ENCODE data around the gene SUGT1.

GRCh38 chr13:52652980-52653303 is 306 bp downstream of the SUGT1 start:
- TF ChIP-seq CTCF (IDR thresholded peaks at IDR 0.05), result peak in 5 of 12 donors; percentile 2 to 36 (median 20)
- TF ChIP-seq POLR2A (IDR thresholded peaks at IDR 0.05), result no peak

All from heart left ventricle (tissue), 13 donors.